HepG2 (cell line): Measurements from ENCODE around the gene KPNA3. TPM values are rescaled to one million over a fixed set of nuclear protein-coding genes. Genes with fewer than 3 reads are reported as not detected.
A peak's percentile ranks its signal among the peaks of the same experiment; 100 is the strongest.

Experiments used
- ATF1 ChIP-seq: IDR thresholded peaks from 2 replicates; pipeline ENCODE4 v1.6.1; 2016; ENCODE audit warnings: mild to moderate bottlenecking, control low read depth
- ETV6 ChIP-seq: sonication (generic); formaldehyde crosslinking; conservative IDR thresholded peaks from 2 replicates; pipeline ENCODE4 v1.4.0; 2020; ENCODE audit warnings: missing genetic modification reagents
- FOXC1 ChIP-seq: sonication (generic); formaldehyde crosslinking; IDR thresholded peaks from 2 replicates; pipeline ENCODE4 v1.8.0; 2022; ENCODE audit warnings: mild to moderate bottlenecking, missing genetic modification reagents, borderline replicate concordance
- GLI4 ChIP-seq: sonication (generic); formaldehyde crosslinking; IDR thresholded peaks from 2 replicates; pipeline ENCODE4 v1.5.1; 2020; ENCODE audit warnings: missing genetic modification reagents, mild to moderate bottlenecking, moderate library complexity, borderline replicate concordance
- JDP2 ChIP-seq: sonication (generic); formaldehyde crosslinking; IDR thresholded peaks from 2 replicates; pipeline ENCODE4 v1.8.1; 2022; ENCODE audit warnings: missing genetic modification reagents, borderline replicate concordance
- KMT2B ChIP-seq: IDR thresholded peaks from 2 replicates; pipeline ENCODE4 v1.6.1; 2016; ENCODE audit warnings: missing genetic modification reagents, missing compliant biosample characterization
- MEIS1 ChIP-seq: sonication (generic); formaldehyde crosslinking; IDR thresholded peaks from 2 replicates; pipeline ENCODE4 v1.9.0; 2021; ENCODE audit warnings: mild to moderate bottlenecking, missing genetic modification reagents, moderate library complexity, borderline replicate concordance
- MIXL1 ChIP-seq: IDR thresholded peaks from 2 replicates; pipeline ENCODE4 v1.6.1; 2016
- MTERF4 ChIP-seq: sonication (generic); formaldehyde crosslinking; IDR thresholded peaks from 2 replicates; pipeline ENCODE4 v1.8.0; 2023; ENCODE audit warnings: mild to moderate bottlenecking, missing genetic modification reagents
- PCBP1 ChIP-seq: fragments of 200-400 bp; formaldehyde crosslinking; IDR thresholded peaks from 2 replicates; pipeline ENCODE4 v1.6.1; 2017; ENCODE audit warnings: mild to moderate bottlenecking, low read depth, low read length, borderline replicate concordance
- SATB2 ChIP-seq: sonication (generic); formaldehyde crosslinking; IDR thresholded peaks from 2 replicates; pipeline ENCODE4 v1.5.0; 2020; ENCODE audit warnings: missing genetic modification reagents
- SOX13 ChIP-seq, 3 experiments: fragments of 450-650 bp in 1 of 3; sonication (generic) in 1 of 3; formaldehyde crosslinking in 1 of 3; IDR thresholded peaks in 2 of 3; conservative IDR thresholded peaks in 1 of 3; 2 replicates each; pipeline versions ENCODE4 v1.5.0 to v1.6.1; 2016 to 2020; ENCODE audit warnings: antibody characterized with exemption in 1 of 3, mild to moderate bottlenecking in 1 of 3, missing compliant biosample characterization in 1 of 3, missing genetic modification reagents in 1 of 3, moderate library complexity in 1 of 3
- TCF7 ChIP-seq: sonication (generic); IDR thresholded peaks from 2 replicates; pipeline ENCODE4 v1.6.1; 2016; ENCODE audit warnings: antibody characterized with exemption, low read depth
- ZBTB39 ChIP-seq: sonication (generic); formaldehyde crosslinking; IDR thresholded peaks from 2 replicates; pipeline ENCODE4 v1.5.0; 2020; ENCODE audit warnings: missing genetic modification reagents
- ZC3H13 ChIP-seq: sonication (generic); formaldehyde crosslinking; IDR thresholded peaks from 2 replicates; pipeline ENCODE4 v1.8.1; 2023; ENCODE audit warnings: mild to moderate bottlenecking, missing genetic modification reagents, moderate library complexity
- ZIK1 ChIP-seq: sonication (generic); formaldehyde crosslinking; IDR thresholded peaks from 2 replicates; pipeline ENCODE4 v1.5.0; 2020; ENCODE audit warnings: mild to moderate bottlenecking, low read depth, missing genetic modification reagents, borderline replicate concordance
- ZNF230 ChIP-seq: sonication (generic); formaldehyde crosslinking; IDR thresholded peaks from 2 replicates; pipeline ENCODE4 v1.4.0; 2020; ENCODE audit warnings: mild to moderate bottlenecking, missing genetic modification reagents
- ZNF773 ChIP-seq: sonication (generic); formaldehyde crosslinking; IDR thresholded peaks from 2 replicates; pipeline ENCODE4 v1.4.0; 2020; ENCODE audit warnings: missing genetic modification reagents, borderline replicate concordance
- ZNF790 ChIP-seq: sonication (generic); formaldehyde crosslinking; IDR thresholded peaks from 2 replicates; pipeline ENCODE4 v1.8.0; 2022; ENCODE audit warnings: missing genetic modification reagents, mild to moderate bottlenecking, borderline replicate concordance
- polyA plus RNA-seq, 8 experiments: library from polyadenylated mRNA; depleted of rRNA in 3 of 8; stranded (reverse) in 7 of 8; unstranded in 1 of 8; fragments of >200 nt; fragmentation: Illumina TruSeq in 4 of 8; extraction: Trizol in 4 of 8; gene quantifications; 2 replicates each; pipeline versions ENCODE4 v1.2.1 to v1.2.3, GENCODE V29; 2011 to 2016; ENCODE audit warnings: low read depth in 4 of 8, missing spikeins in 1 of 8, mixed read lengths in 1 of 8; ENCODE audit not compliant: insufficient read depth in 1 of 8
- total RNA-seq, 5 experiments: library from RNA; depleted of rRNA; stranded (reverse); fragments of >200 nt; fragmentation: Illumina TruSeq; extraction: Trizol; gene quantifications; 2 replicates each; pipeline ENCODE4 v1.2.3, GENCODE V29; 2016; ENCODE audit warnings: low read depth in 1 of 5
- TF ChIP-seq, protein P1 (sequence below): sonication (generic); formaldehyde crosslinking; IDR thresholded peaks from 2 replicates; pipeline ENCODE4 v1.4.0; 2020; ENCODE audit warnings: missing genetic modification reagents, borderline replicate concordance
- TF ChIP-seq, protein P2 (sequence below): sonication (generic); formaldehyde crosslinking; IDR thresholded peaks from 2 replicates; pipeline ENCODE4 v1.5.0; 2020; ENCODE audit warnings: mild to moderate bottlenecking, low read depth, missing genetic modification reagents, borderline replicate concordance

Gene KPNA3
- total and polyA plus RNA-seq, 2 of the 13 experiments (the other 11 are each of a cell fraction or from before 2014, with no cell fraction given): 13.0 to 28.9 TPM

GRCh38 chr13:49791711-49792549 is 552 bp downstream of the KPNA3 start (continued):
- TF ChIP-seq GLI4: no peak
- TF ChIP-seq MIXL1 (CRISPR knock-in tag): no peak
- TF ChIP-seq, protein P1, sequence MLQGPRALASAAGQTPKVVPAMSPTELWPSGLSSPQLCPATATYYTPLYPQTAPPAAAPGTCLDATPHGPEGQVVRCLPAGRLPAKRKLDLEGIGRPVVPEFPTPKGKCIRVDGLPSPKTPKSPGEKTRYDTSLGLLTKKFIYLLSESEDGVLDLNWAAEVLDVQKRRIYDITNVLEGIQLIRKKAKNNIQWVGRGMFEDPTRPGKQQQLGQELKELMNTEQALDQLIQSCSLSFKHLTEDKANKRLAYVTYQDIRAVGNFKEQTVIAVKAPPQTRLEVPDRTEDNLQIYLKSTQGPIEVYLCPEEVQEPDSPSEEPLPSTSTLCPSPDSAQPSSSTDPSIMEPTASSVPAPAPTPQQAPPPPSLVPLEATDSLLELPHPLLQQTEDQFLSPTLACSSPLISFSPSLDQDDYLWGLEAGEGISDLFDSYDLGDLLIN (CRISPR knock-in tag): no peak
- TF ChIP-seq SOX13 (IDR thresholded peaks at IDR 0.05): no peak
- no peak for TF ChIP-seq SOX13 (CRISPR knock-in tag; conservative IDR thresholded peaks at IDR 0.05 in 1 of 2, IDR thresholded peaks at IDR 0.05 in 1 of 2)
- TF ChIP-seq PCBP1: no peak
- TF ChIP-seq ZNF230 (CRISPR knock-in tag): no peak
- no peak for TF ChIP-seq ETV6 (CRISPR knock-in tag)
- TF ChIP-seq, protein P2, sequence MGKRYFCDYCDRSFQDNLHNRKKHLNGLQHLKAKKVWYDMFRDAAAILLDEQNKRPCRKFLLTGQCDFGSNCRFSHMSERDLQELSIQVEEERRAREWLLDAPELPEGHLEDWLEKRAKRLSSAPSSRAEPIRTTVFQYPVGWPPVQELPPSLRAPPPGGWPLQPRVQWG (CRISPR knock-in tag): no peak
- no peak for TF ChIP-seq MTERF4 (CRISPR knock-in tag)
- no peak for TF ChIP-seq ZC3H13 (CRISPR knock-in tag)
- TF ChIP-seq TCF7: no peak
- TF ChIP-seq MEIS1 (CRISPR knock-in tag): 0 out of 2 replicates have a peak, but pooled peaks have one; percentile 11
- no peak for TF ChIP-seq SATB2 (CRISPR knock-in tag)
- no peak for TF ChIP-seq ZBTB39 (CRISPR knock-in tag)
- TF ChIP-seq ZNF790 (CRISPR knock-in tag): no peak
- no peak for TF ChIP-seq JDP2 (CRISPR knock-in tag)
- no peak for TF ChIP-seq FOXC1 (CRISPR knock-in tag)
- TF ChIP-seq ATF1 (CRISPR knock-in tag): no peak
- 0 out of 2 replicates have a peak, but pooled peaks have one; percentile 25 for TF ChIP-seq ZIK1 (CRISPR knock-in tag)
- TF ChIP-seq KMT2B (CRISPR knock-in tag): no peak
- TF ChIP-seq ZNF773 (CRISPR knock-in tag): no peak
